M059J (cell line): ENCODE measurements around the gene USP6NL. TPM values are rescaled to one million over a fixed set of nuclear protein-coding genes. Genes with fewer than 3 reads are reported as not detected.

Experiments
- DNase-seq: peaks from one replicate; pipeline ENCODE4 v3.0.0-alpha.2; 2012; ENCODE audit warnings: low read depth
- total RNA-seq: library from RNA; depleted of rRNA; stranded (reverse); fragments of >200 nt; shearing (Covaris generic); gene quantifications from 2 replicates; pipeline ENCODE4 v1.2.3, GENCODE V29; 2014; rRNA removed

Gene USP6NL
- total RNA-seq, 1 experiment from 2014 or later, result 7.9 TPM

DNA sequence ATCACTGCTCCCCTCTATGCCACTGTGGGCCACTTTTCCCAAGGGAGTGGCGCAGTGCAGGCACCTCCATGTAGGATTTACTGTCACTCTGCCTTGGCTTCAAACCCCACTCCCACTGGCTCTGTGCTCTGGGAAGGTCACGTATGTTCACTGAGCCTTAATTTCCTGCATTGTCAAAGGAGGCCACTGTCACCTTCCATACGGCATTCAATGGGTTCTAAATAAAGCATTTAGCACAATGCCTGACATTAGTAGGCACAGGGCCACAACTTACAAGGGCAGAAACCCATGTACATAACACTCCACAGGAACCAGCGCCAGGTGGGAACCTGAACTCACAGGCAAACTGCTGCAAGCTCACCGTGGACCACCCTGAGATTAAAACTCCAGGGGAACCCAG, 196.4 kb downstream of the USP6NL start:
- no peak for DNase-seq

- no peak for DNase-seq
Observed at GRCh38 chr10:11414314-11415038, 197.0 kb downstream of the USP6NL start.

DNA sequence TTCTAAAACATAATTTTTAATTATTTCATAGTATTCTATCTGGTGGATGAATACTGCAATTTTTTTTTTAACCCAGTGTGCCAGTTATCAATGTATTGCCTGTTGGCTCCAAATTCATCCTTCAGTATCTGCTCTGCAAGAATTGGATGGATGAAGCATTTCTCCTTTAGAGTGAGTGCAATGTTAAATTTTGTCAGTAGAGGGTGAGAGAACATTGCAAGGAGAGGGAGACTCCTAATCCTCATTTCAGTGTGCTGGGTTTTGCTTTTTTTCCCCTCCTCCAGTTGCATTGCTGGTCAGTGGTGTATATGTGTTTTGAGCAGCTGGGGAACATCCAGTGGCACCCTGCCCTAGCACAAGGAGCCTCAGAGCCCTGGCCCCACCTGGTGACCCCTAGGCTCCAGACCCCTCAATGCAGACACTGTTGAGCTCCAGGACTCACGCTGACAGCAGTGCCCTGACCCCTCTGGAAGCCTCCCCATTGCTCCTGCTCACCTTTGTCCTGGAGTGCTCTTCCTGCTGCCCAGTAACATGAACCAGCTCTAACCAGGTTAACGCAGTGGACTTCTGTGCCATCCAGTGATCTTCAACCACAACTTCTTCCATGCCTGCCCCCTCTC, 199.4 kb downstream of the USP6NL start:
- no peak for DNase-seq

GRCh38 chr10:11409357-11409756, 202.1 kb downstream of the USP6NL start:
- no peak for DNase-seq

DNA sequence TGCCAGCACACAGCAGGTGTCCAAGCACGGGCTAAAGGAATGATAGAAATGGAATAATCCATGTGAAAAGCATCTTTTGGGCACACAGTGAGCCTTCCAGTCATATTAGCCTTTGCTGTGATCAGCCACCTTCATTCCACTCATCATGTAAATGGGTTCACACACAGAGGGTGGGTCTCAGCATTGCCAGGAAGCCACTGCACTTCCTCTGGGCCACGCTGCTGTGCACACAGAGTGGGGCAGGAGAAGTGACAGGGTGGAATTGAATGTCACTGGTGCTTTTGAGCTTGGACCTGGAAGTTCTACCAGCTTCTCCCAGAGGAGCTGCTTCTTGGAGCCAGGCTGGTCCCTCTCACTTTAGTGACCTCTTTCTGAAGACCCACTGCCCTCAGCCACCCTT, 203.5 kb downstream of the USP6NL start:
- no peak for DNase-seq

DNA sequence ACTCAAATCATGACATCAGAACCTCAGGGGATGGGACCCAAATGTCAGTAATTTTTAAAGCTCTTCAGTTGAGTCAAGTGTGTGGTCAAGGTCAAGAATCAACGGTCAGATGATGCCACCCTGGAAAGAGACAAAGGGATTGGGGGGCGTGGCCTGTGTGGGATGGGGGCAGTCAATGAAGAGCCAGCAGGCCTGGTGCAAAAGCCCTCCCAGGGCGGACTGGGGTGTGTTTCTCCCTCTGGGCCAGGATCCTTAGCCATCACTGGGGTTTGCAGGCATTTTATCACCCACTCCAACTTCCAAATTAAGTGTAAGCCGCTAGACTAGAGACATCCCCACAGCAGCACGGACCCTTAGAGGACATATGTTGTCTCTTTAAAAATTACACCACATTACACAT, 204.7 kb downstream of the USP6NL start:
- no peak for DNase-seq

DNA sequence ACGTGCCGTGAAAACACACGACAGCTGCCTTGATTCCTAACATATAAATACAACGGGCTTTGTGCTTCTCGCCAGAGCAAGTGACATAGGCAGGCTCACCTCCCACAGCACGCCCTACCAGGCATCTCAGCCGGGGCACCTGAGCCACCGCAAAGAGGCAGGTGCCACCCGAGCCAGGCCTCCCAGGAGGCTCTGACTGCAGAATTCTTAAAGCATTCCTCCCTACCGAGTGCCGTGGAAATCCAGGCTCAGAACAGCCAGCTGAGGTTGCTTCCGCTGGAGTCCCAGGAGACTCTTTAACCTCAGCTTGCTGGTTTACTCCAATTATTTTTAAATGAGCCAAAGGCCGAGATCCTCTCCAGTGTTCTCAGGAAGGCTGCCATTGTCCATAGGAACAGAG, 206.5 kb downstream of the USP6NL start:
- DNase-seq, result no peak

Other genes with a start within 250 kb of the USP6NL start
- gene ECHDC3, start 130.7 kb upstream of the USP6NL start, total RNA-seq, result not detected in 2 replicates
- gene PROSER2, start 211.7 kb upstream of the USP6NL start, total RNA-seq, result 2.1 and 4.7 TPM in 2 replicates